Stimulated activated CD4-positive, alpha-beta T cell treated with anti-CD3 and anti-CD28 coated beads, Interleukin-12 subunit alpha, Interleukin-12 subunit beta, amount 100 ng/mL, for 48 hours (primary cell): Measurements from ENCODE around the gene GABRQ.
"Not testable (repeated sequence)": the region's sequence is repeated elsewhere in the genome, so short reads cannot be mapped to it uniquely, and the experiment has no call there.

Experiments used
- DNase-seq, 3 donors: peaks; one replicate each; pipeline ENCODE4 v3.0.0-alpha.2; 2020; ENCODE audit warnings: low read depth in 2 of 3, low spot score in 1 of 3

GABRQ gene

DNA sequence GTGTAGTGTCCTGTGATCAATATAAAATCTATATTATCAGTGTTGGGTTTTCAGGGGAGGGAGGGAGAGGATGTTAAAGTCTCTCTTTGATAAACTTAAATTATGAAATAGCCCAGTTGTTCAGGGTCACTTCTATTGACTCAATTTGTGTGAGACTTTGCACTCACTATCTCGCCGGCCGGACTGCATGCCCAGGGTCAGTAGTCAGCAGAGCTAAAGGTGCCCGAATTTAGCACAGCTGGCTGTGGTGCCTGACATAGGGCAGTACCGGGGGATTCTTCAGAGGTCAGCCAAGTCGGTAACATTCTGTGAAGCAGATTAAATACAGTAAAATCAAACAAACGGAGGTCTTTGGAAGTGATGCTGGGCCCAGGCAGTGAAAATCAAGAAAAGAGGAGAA, 19.2 kb downstream of the GABRQ start:
- no peak for DNase-seq

DNA sequence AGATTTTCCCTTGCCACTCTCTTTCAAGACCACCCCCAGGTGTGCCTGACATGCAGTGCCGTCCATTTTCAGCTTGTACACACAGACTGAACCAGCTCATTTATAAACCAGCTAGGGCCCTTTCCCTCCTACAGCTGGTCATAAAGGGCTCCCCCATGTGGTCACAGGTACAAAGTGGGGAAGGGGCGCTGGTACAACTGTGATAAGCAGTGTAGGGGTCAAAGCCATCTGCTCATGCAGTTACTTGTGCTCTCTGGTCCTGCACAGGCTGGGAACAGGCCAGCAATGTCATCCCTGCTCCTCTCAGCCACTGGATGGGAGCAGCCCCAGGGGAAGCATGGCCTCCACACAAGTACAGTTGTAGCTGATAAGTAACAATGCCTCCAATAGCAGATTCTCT, 20.6 kb downstream of the GABRQ start:
- DNase-seq, result no peak

DNA sequence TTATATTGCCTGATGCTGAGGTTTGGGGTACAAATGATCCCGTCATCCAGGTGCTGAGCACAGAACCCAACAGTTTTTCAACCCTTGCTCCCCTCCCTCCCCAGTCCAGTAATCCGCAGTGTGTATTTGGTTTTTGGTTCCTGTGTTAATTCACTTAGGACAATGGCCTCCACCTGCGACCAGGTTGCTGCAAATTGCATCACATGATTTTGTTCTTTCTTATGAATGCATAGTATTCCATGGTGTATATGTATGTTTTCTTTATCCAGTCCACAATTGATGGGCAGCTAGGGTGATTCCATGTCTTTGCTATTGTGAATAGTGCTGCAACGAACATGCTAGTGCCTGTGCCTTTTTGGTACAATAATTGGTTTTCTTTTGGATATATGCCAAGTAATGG, 25.4 kb downstream of the GABRQ start:
- no peak for DNase-seq

DNA sequence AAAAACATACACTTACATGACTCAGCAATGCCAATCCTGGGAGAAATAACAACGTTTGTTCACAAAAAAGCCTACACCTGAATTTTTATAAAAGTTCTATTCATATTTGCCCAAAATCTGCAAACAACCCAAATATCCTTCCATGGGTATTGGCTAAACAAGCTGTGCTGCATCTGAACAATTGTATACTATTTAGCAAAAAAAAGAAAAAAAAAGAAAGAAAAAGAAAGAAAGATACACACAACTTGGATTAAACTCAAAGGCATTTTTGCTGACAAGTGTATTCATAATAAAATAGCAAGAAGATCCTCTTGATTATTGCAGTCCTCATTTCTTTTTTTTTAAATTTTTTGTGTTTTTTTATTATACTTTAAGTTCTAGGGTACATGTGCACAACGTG, 36.4 kb downstream of the GABRQ start:
- no peak for DNase-seq

DNA sequence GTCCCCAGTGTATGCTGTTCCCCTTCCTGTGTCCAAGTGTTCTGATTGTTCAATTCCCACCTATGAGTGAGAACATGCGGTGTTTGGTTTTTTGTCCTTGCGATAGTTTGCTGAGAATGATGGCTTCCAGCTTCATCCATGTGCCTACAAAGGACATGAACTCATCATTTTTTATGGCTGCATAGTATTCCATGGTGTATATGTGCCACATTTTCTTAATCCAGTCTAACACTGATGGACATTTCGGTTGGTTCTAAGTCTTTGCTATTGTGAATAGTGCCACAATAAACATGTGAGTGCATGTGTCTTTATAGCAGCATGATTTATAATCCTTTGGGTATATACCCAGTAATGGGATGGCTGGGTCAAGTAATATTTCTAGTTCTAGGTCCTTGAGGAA, 37.0 kb downstream of the GABRQ start:
- not testable (repeated sequence) for DNase-seq

DNA sequence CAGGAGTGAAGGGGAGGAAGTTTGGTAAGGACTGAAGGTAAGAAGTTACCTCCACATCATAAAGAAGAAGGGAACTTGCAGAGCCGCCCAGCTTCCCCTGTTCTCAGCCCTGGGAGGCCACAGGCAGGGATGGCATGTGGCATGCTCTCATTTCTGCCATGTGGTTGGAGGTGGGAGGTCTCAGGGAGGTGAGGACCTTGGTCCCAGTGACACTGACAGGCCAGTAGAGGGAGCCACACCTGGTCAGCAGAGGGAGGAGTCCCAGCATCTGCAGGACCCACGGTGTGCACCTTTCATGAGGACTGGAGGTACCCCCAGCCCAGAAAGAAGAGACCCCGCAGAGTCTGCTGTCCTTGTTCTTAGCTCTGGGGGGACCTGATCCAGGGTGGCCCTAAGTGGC, 43.3 kb downstream of the GABRQ start:
- not testable (repeated sequence) for DNase-seq

DNA sequence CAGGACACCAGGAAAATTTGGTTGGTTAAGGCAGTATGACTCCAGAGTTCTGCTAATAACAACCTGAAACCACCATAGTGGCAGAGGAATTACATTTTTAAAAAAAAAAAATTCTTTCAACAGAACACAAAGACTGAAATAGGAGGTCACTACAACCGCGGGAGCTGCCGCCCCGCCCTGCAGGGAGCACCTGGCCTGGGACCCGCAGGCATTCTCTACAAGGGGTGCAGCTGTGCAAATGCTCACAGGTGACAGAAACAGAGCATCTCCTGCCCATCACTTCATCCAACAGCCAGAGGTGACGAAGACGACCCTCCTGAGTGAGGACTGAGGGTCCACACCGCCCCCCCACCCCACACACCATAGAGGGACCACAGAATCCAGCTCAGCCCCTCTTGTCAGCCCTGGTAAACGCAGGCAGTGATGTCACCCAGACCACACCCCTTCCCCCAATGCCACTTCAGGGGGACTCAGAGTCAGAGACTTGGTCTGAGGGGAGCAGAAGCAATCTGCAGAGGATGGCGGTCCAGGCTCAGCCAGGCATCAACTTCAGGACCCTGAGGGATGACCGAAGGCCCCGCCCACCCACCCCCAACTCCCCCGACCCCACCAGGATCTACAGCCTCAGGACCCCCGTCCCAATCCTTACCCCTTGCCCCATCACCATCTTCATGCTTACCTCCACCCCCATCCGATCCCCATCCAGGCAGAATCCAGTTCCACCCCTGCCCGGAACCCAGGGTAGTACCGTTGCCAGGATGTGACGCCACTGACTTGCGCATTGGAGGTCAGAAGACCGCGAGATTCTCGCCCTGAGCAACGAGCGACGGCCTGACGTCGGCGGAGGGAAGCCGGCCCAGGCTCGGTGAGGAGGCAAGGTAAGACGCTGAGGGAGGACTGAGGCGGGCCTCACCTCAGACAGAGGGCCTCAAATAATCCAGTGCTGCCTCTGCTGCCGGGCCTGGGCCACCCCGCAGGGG, 60.5 kb downstream of the GABRQ start, which contains the start of gene MAGEA3:
MAGEA3 (plus strand) TSS at position 843 of the 980 bp plus-strand sequence. CDS start 2,039 bp downstream, outside the sequence.
- DNase-seq, result not testable (repeated sequence)

DNA sequence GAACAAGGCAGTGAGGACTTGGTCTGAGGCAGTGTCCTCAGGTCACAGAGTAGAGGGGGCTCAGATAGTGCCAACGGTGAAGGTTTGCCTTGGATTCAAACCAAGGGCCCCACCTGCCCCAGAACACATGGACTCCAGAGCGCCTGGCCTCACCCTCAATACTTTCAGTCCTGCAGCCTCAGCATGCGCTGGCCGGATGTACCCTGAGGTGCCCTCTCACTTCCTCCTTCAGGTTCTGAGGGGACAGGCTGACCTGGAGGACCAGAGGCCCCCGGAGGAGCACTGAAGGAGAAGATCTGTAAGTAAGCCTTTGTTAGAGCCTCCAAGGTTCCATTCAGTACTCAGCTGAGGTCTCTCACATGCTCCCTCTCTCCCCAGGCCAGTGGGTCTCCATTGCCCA, 62.7 kb downstream of the GABRQ start:
- not testable (repeated sequence) for DNase-seq

DNA sequence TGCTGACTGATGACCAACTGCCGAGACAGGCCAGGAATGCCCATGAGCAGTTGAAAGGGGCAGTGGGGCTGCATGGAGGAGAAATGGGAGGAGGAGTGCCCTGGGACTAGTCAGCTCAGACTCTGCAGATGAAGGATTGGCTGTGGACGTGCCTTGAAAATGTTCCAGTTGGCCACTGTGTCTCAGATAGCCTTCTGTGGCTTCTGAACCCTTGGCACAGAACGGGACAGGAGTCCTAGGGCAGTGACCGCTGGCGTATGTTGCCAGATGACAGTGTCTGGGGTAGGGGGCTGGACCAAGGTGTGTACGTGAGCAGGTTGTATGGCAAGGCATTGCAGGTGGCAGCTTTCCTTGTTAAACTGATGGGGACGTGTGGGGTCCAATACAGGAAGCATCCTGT, 68.8 kb downstream of the GABRQ start:
- not testable (repeated sequence) for DNase-seq
